Measurements from ENCODE around the gene B4GALNT2. TPM values are rescaled to one million over a fixed set of nuclear protein-coding genes. Genes with fewer than 3 reads are reported as not detected.

Gene B4GALNT2
- polyA plus RNA-seq, 1 donor from 2014 or later: not detected

GRCh38 chr17:49157784-49158183, 25.2 kb downstream of the B4GALNT2 start:
- Histone ChIP-seq H3K36me3 (ENCODE audit: insufficient read depth, low read length) (no peaks in the 10 kb centered on the region), H2AFZ (ENCODE audit: low read depth, low read length) (no peak overlapping the region), H3K27ac (ENCODE audit: low read length) (no peak overlapping the region), H3K9ac (ENCODE audit: low read length) (no peak overlapping the region), H3K9me3 (ENCODE audit: low read length) (no peaks in the 10 kb centered on the region), H3K4me2 (ENCODE audit: low read length) (no peak overlapping the region), H3K27me3 (ENCODE audit: insufficient read depth, low read depth, low read length) (no peaks in the 10 kb centered on the region), H3F3A (ENCODE audit: insufficient read depth, low read length, poor library complexity, severe bottlenecking) (no peaks in the 10 kb centered on the region), H3K79me2 (replicated peaks; ENCODE audit: insufficient read depth, low read length) (no peaks in the 10 kb centered on the region), H3K9me2 (ENCODE audit: insufficient read depth, low read length) (no peaks in the 10 kb centered on the region), H4K20me1 (ENCODE audit: insufficient read depth) (no peaks in the 10 kb centered on the region), H3K4me3 (ENCODE audit: low read length) (no peak overlapping the region)
- TF ChIP-seq REST (IDR thresholded peaks at IDR 0.05; ENCODE audit: borderline replicate concordance): no peak
- no peak for TF ChIP-seq EZH2 (IDR thresholded peaks at IDR 0.05; ENCODE audit: borderline replicate concordance, insufficient read depth, low read length, poor library complexity, severe bottlenecking)
- TF ChIP-seq CTCF (IDR thresholded peaks at IDR 0.05; ENCODE audit: poor library complexity, severe bottlenecking): no peak
- no peak for TF ChIP-seq MXI1 (conservative IDR thresholded peaks at IDR 0.05; ENCODE audit: poor library complexity, severe bottlenecking)
- no peak for TF ChIP-seq POLR2AphosphoS5 (IDR thresholded peaks at IDR 0.05)
- TF ChIP-seq RAD21 (conservative IDR thresholded peaks at IDR 0.05): no peak
- TF ChIP-seq EP300 (conservative IDR thresholded peaks at IDR 0.05; ENCODE audit: poor library complexity, severe bottlenecking): no peak
- TF ChIP-seq TAF1 (IDR thresholded peaks at IDR 0.05; ENCODE audit: low read depth): no peak
- TF ChIP-seq SMC3 (conservative IDR thresholded peaks at IDR 0.05; ENCODE audit: poor library complexity): no peak

- Histone ChIP-seq H3K9ac (ENCODE audit: low read length) (no peak overlapping the region), H3K36me3 (ENCODE audit: insufficient read depth, low read length) (no peaks in the 10 kb centered on the region), H4K20me1 (ENCODE audit: insufficient read depth) (no peaks in the 10 kb centered on the region), H3K27me3 (ENCODE audit: insufficient read depth, low read depth, low read length) (no peaks in the 10 kb centered on the region), H3K4me3 (ENCODE audit: low read length) (no peak overlapping the region), H3F3A (ENCODE audit: insufficient read depth, low read length, poor library complexity, severe bottlenecking) (no peaks in the 10 kb centered on the region), H3K9me2 (ENCODE audit: insufficient read depth, low read length) (no peaks in the 10 kb centered on the region), H3K27ac (ENCODE audit: low read length) (no peak overlapping the region), H3K9me3 (ENCODE audit: low read length) (no peaks in the 10 kb centered on the region), H3K79me2 (replicated peaks; ENCODE audit: insufficient read depth, low read length) (no peaks in the 10 kb centered on the region), H3K4me2 (ENCODE audit: low read length) (no peak overlapping the region), H2AFZ (ENCODE audit: low read depth, low read length) (no peak overlapping the region)
- no peak for TF ChIP-seq MXI1 (conservative IDR thresholded peaks at IDR 0.05; ENCODE audit: poor library complexity, severe bottlenecking)
- no peak for TF ChIP-seq EZH2 (IDR thresholded peaks at IDR 0.05; ENCODE audit: borderline replicate concordance, insufficient read depth, low read length, poor library complexity, severe bottlenecking)
- no peak for TF ChIP-seq REST (IDR thresholded peaks at IDR 0.05; ENCODE audit: borderline replicate concordance)
- TF ChIP-seq CTCF (IDR thresholded peaks at IDR 0.05; ENCODE audit: poor library complexity, severe bottlenecking): no peak
- TF ChIP-seq EP300 (conservative IDR thresholded peaks at IDR 0.05; ENCODE audit: poor library complexity, severe bottlenecking): no peak
- TF ChIP-seq TAF1 (IDR thresholded peaks at IDR 0.05; ENCODE audit: low read depth): no peak
- TF ChIP-seq POLR2AphosphoS5 (IDR thresholded peaks at IDR 0.05): no peak
- TF ChIP-seq RAD21 (conservative IDR thresholded peaks at IDR 0.05): no peak
- no peak for TF ChIP-seq SMC3 (conservative IDR thresholded peaks at IDR 0.05; ENCODE audit: poor library complexity)
These were observed 30.3 kb downstream of the B4GALNT2 start for GRCh38 chr17:49162866-49163265.
